Measurements from ENCODE around the gene CCDC171.

Gene CCDC171

GRCh38 chr9:15843931-15844330 lies 291.1 kb downstream of the CCDC171 start:
- H2AFZ ChIP-seq (ENCODE audit: low read depth, low read length): no peak overlapping the region

GRCh38 chr9:15846611-15847010 lies 293.8 kb downstream of the CCDC171 start:
- Histone ChIP-seq H2AFZ (ENCODE audit: low read depth, low read length) (no peak overlapping the region), H3K36me3 (ENCODE audit: insufficient read depth, low read length) (no peaks in the 10 kb centered on the region), H3K9me3 (ENCODE audit: low read length) (no peaks in the 10 kb centered on the region), H3K4me1 (ENCODE audit: insufficient read depth, low read length) (no peaks in the 10 kb centered on the region), H3K4me3 (ENCODE audit: low read length) (no peak overlapping the region), H3K27me3 (ENCODE audit: insufficient read depth, low read length) (no peaks in the 10 kb centered on the region)

More at GRCh38 chr9:15843931-15844330, 291.1 kb downstream of the CCDC171 start:
- no peaks in the 10 kb centered on the region for H3K36me3 ChIP-seq (ENCODE audit: insufficient read depth, low read length)
- H3K4me1 ChIP-seq (ENCODE audit: insufficient read depth, low read length): no peaks in the 10 kb centered on the region
- no peak overlapping the region for H3K4me3 ChIP-seq (ENCODE audit: low read length)
- no peaks in the 10 kb centered on the region for H3K9me3 ChIP-seq (ENCODE audit: low read length)
- no peaks in the 10 kb centered on the region for H3K27me3 ChIP-seq (ENCODE audit: insufficient read depth, low read length)

GRCh38 chr9:15849871-15850270 lies 297.0 kb downstream of the CCDC171 start:
- Histone ChIP-seq H3K4me1 (ENCODE audit: insufficient read depth, low read length) (no peaks in the 10 kb centered on the region), H3K36me3 (ENCODE audit: insufficient read depth, low read length) (no peaks in the 10 kb centered on the region), H3K4me3 (ENCODE audit: low read length) (no peak overlapping the region), H3K27me3 (ENCODE audit: insufficient read depth, low read length) (no peaks in the 10 kb centered on the region), H3K9me3 (ENCODE audit: low read length) (no peaks in the 10 kb centered on the region), H2AFZ (ENCODE audit: low read depth, low read length) (no peak overlapping the region)

GRCh38 chr9:15851766-15852165 lies 298.9 kb downstream of the CCDC171 start:
- Histone ChIP-seq H3K4me1 (ENCODE audit: insufficient read depth, low read length) (no peaks in the 10 kb centered on the region), H3K4me3 (ENCODE audit: low read length) (no peak overlapping the region), H2AFZ (ENCODE audit: low read depth, low read length) (no peak overlapping the region), H3K36me3 (ENCODE audit: insufficient read depth, low read length) (no peaks in the 10 kb centered on the region), H3K9me3 (ENCODE audit: low read length) (no peaks in the 10 kb centered on the region), H3K27me3 (ENCODE audit: insufficient read depth, low read length) (no peaks in the 10 kb centered on the region)

- Histone ChIP-seq H3K4me3 (ENCODE audit: low read length) (no peak overlapping the region), H3K27me3 (ENCODE audit: insufficient read depth, low read length) (no peaks in the 10 kb centered on the region), H3K9me3 (ENCODE audit: low read length) (no peaks in the 10 kb centered on the region), H3K36me3 (ENCODE audit: insufficient read depth, low read length) (no peaks in the 10 kb centered on the region), H2AFZ (ENCODE audit: low read depth, low read length) (no peak overlapping the region), H3K4me1 (ENCODE audit: insufficient read depth, low read length) (no peaks in the 10 kb centered on the region)
Measured at GRCh38 chr9:15856591-15856990, 303.7 kb downstream of the CCDC171 start.

- Histone ChIP-seq H2AFZ (ENCODE audit: low read depth, low read length) (no peak overlapping the region), H3K9me3 (ENCODE audit: low read length) (no peaks in the 10 kb centered on the region), H3K36me3 (ENCODE audit: insufficient read depth, low read length) (no peaks in the 10 kb centered on the region), H3K27me3 (ENCODE audit: insufficient read depth, low read length) (no peaks in the 10 kb centered on the region), H3K4me1 (ENCODE audit: insufficient read depth, low read length) (no peaks in the 10 kb centered on the region), H3K4me3 (ENCODE audit: low read length) (no peak overlapping the region)
Measured at GRCh38 chr9:15867334-15867733, 314.5 kb downstream of the CCDC171 start.

- Histone ChIP-seq H3K27me3 (ENCODE audit: insufficient read depth, low read length) (no peaks in the 10 kb centered on the region), H3K36me3 (ENCODE audit: insufficient read depth, low read length) (no peaks in the 10 kb centered on the region), H3K4me3 (ENCODE audit: low read length) (no peak overlapping the region)
Measured at GRCh38 chr9:15867988-15868387, 315.1 kb downstream of the CCDC171 start.

GRCh38 chr9:15873573-15874177 lies 320.8 kb downstream of the CCDC171 start:
- Histone ChIP-seq H3K4me3 (ENCODE audit: low read length) (no peak overlapping the region), H3K4me1 (ENCODE audit: insufficient read depth, low read length) (peaks cover 5% of the 10 kb centered on the region), H2AFZ (ENCODE audit: low read depth, low read length) (no peak overlapping the region), H3K27me3 (ENCODE audit: insufficient read depth, low read length) (no peaks in the 10 kb centered on the region), H3K36me3 (ENCODE audit: insufficient read depth, low read length) (no peaks in the 10 kb centered on the region), H3K9me3 (ENCODE audit: low read length) (no peaks in the 10 kb centered on the region)

More at GRCh38 chr9:15867988-15868387, 315.1 kb downstream of the CCDC171 start:
- H2AFZ ChIP-seq (ENCODE audit: low read depth, low read length): no peak overlapping the region
- no peaks in the 10 kb centered on the region for H3K4me1 ChIP-seq (ENCODE audit: insufficient read depth, low read length)
- no peaks in the 10 kb centered on the region for H3K9me3 ChIP-seq (ENCODE audit: low read length)

GRCh38 chr9:15882328-15882727 lies 329.5 kb downstream of the CCDC171 start:
- no peak overlapping the region for H2AFZ ChIP-seq (ENCODE audit: low read depth, low read length)
- H3K27me3 ChIP-seq (ENCODE audit: insufficient read depth, low read length): no peaks in the 10 kb centered on the region
- H3K9me3 ChIP-seq (ENCODE audit: low read length): no peaks in the 10 kb centered on the region
- no peaks in the 10 kb centered on the region for H3K36me3 ChIP-seq (ENCODE audit: insufficient read depth, low read length)
- no peak overlapping the region for H3K4me3 ChIP-seq (ENCODE audit: low read length)
- H3K4me1 ChIP-seq (ENCODE audit: insufficient read depth, low read length): no peaks in the 10 kb centered on the region

- H3K4me3 ChIP-seq (ENCODE audit: low read length): no peak overlapping the region
- H3K4me1 ChIP-seq (ENCODE audit: insufficient read depth, low read length): no peaks in the 10 kb centered on the region
- no peaks in the 10 kb centered on the region for H3K27me3 ChIP-seq (ENCODE audit: insufficient read depth, low read length)
- H3K36me3 ChIP-seq (ENCODE audit: insufficient read depth, low read length): no peaks in the 10 kb centered on the region
- no peak overlapping the region for H2AFZ ChIP-seq (ENCODE audit: low read depth, low read length)
- no peaks in the 10 kb centered on the region for H3K9me3 ChIP-seq (ENCODE audit: low read length)
Measured at GRCh38 chr9:15882883-15883282, 330.0 kb downstream of the CCDC171 start.

- Histone ChIP-seq H3K4me3 (ENCODE audit: low read length) (no peak overlapping the region), H2AFZ (ENCODE audit: low read depth, low read length) (no peak overlapping the region), H3K4me1 (ENCODE audit: insufficient read depth, low read length) (no peaks in the 10 kb centered on the region), H3K9me3 (ENCODE audit: low read length) (no peaks in the 10 kb centered on the region), H3K27me3 (ENCODE audit: insufficient read depth, low read length) (no peaks in the 10 kb centered on the region), H3K36me3 (ENCODE audit: insufficient read depth, low read length) (no peaks in the 10 kb centered on the region)
Measured at GRCh38 chr9:15885464-15885863, 332.6 kb downstream of the CCDC171 start.

GRCh38 chr9:15889555-15889954 lies 336.7 kb downstream of the CCDC171 start:
- Histone ChIP-seq H3K9me3 (ENCODE audit: low read length) (peaks cover 2% of the 10 kb centered on the region), H3K36me3 (ENCODE audit: insufficient read depth, low read length) (no peaks in the 10 kb centered on the region), H3K4me1 (ENCODE audit: insufficient read depth, low read length) (no peaks in the 10 kb centered on the region), H2AFZ (ENCODE audit: low read depth, low read length) (no peak overlapping the region), H3K4me3 (ENCODE audit: low read length) (no peak overlapping the region), H3K27me3 (ENCODE audit: insufficient read depth, low read length) (no peaks in the 10 kb centered on the region)

GRCh38 chr9:15901572-15901971 lies 348.7 kb downstream of the CCDC171 start:
- Histone ChIP-seq H3K36me3 (ENCODE audit: insufficient read depth, low read length) (no peaks in the 10 kb centered on the region), H3K27me3 (ENCODE audit: insufficient read depth, low read length) (no peaks in the 10 kb centered on the region), H2AFZ (ENCODE audit: low read depth, low read length) (no peak overlapping the region), H3K9me3 (ENCODE audit: low read length) (no peaks in the 10 kb centered on the region), H3K4me1 (ENCODE audit: insufficient read depth, low read length) (no peaks in the 10 kb centered on the region), H3K4me3 (ENCODE audit: low read length) (no peak overlapping the region)

GRCh38 chr9:15909297-15909696 lies 356.5 kb downstream of the CCDC171 start:
- no peaks in the 10 kb centered on the region for H3K27me3 ChIP-seq (ENCODE audit: insufficient read depth, low read length)
- no peaks in the 10 kb centered on the region for H3K4me1 ChIP-seq (ENCODE audit: insufficient read depth, low read length)
- no peaks in the 10 kb centered on the region for H3K36me3 ChIP-seq (ENCODE audit: insufficient read depth, low read length)
- H3K9me3 ChIP-seq (ENCODE audit: low read length): no peaks in the 10 kb centered on the region
- H2AFZ ChIP-seq (ENCODE audit: low read depth, low read length): no peak overlapping the region
- no peak overlapping the region for H3K4me3 ChIP-seq (ENCODE audit: low read length)
